Measurements from ENCODE around the gene NRTN.

DNA sequence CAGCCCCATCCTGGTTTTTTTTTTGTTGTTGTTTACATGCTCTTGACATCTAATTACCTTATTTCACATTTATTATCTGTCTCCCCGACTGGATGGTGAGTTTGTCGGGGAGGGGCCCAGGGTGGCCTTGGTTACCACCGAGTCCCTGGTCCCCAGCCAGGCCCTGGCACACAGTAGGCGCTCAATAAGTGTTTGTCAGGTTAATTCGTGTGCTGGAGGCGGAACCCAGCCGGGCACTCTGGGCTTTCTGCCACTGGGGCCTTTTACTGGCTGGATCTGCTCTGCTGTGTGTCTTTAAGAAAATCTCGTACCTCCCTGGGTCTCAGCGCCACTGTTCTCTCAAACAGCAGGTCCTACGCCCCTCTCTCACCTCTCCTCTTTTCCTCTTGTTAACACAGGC, 4.6 kb downstream of the NRTN start:
- TF ChIP-seq EZH2phosphoT487 (IDR thresholded peaks at IDR 0.05; ENCODE audit: insufficient read depth, low read depth) (no peak), EZH2 (IDR thresholded peaks at IDR 0.05; ENCODE audit: insufficient read depth, poor library complexity, severe bottlenecking) (no peak)

Data from GM23248 (cell line).